ENCODE measurements around the gene HSPG2.

- TF ChIP-seq POLR2A (IDR thresholded peaks at IDR 0.05) (peak; percentile 99), EP300 (IDR thresholded peaks at IDR 0.05) (peak; percentile 81), CTCF (IDR thresholded peaks at IDR 0.05) (peak in 1 of 3 donors; percentile 15)
Measured at GRCh38 chr1:21782868-21783678, 154.0 kb downstream of the HSPG2 start, which contains the start of gene USP48.

Data from ovary (tissue), 3 donors.